Measurements from ENCODE around the gene GPATCH8.

DNA sequence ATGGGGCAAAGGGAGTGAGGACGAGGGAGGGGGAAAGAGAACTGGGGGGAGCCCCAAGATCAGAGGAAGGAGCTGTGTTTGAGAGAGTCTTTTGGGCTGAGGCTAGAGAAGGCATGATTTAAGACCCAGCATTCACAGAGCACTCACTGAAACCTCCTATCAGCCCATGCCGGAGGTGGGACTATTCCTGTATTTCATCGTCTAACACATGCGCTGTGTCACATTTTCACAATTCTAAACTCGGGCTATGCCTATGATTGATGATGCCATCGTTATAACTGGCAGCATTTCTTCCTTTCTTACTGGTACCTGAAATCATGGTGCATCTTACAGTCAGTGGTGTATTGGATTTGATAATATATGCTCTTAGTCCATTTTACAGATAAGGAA is 143.1 kb downstream of the GPATCH8 start:
- TF ChIP-seq POLR2A (IDR thresholded peaks at IDR 0.05) (no peak), CTCF (IDR thresholded peaks at IDR 0.05 in 8 of 11, conservative IDR thresholded peaks at IDR 0.05 in 3 of 11) (no peak), POLR2AphosphoS5 (IDR thresholded peaks at IDR 0.05) (no peak)
